NCI-H2227 (cell line): ENCODE measurements around the gene ARID5B.
A peak's percentile ranks its signal among the peaks of the same experiment; 100 is the strongest.
"Not testable (repeated sequence)": the region's sequence is repeated elsewhere in the genome, so short reads cannot be mapped to it uniquely, and the experiment has no call there.

ENCODE experiments used
- DNase-seq: peaks from one replicate; lab custom pipeline; 2025; ENCODE audit not compliant: unreplicated experiment; lab: John Stamatoyannopoulos, UW

The ARID5B gene

DNA sequence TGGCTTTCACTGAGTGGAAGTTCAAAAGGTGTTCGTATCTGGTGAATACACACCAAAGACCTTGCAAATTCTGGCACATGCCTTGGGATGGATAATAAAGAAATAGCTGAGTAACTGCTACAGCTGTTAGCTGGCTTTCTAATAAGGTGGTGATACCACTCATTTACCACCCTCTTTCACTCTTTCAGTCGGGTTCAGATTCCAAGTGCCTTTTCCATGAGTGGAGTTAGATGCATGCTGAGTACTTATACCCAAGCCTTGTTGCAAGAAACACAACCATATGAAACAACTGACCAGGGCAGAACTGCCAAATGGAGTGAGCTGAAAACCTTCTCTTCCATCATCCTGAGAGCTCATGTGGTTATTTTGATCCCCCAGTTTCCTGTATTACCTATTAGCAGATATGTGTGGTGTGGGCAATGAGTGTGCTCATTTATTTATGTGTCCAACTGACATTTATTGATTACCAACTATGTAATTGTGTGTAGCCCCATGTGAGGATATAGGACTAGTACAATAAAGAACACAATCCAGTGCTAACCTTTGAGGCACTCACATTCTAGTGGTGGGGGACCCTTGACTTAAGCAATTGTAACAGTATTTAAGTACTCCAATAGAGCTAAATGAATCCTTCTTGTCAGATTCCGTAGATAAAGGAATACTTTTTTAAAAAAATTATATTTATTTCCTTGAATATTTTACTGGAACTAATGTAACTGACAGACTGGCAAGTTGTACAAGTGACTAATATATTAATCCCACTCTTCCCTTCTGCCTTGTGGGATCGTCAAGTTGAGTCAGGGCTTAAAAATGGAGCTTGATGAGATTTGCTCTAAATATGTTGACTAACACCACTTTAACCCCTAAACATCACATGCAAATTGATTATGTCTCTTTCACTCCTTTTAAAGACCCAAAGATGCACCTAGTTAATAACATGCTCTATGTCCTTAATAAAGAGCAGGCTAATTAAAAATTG is 124.7 kb downstream of the ARID5B start:
- no peak for DNase-seq

GRCh38 chr10:62027841-62028501 is 126.5 kb downstream of the ARID5B start:
- no peak for DNase-seq

GRCh38 chr10:62028502-62028842 is 127.0 kb downstream of the ARID5B start:
- not testable (repeated sequence) for DNase-seq

GRCh38 chr10:62029401-62029800 is 127.9 kb downstream of the ARID5B start:
- no peak for DNase-seq

GRCh38 chr10:62031507-62031906 is 130.0 kb downstream of the ARID5B start:
- DNase-seq = no peak

DNA sequence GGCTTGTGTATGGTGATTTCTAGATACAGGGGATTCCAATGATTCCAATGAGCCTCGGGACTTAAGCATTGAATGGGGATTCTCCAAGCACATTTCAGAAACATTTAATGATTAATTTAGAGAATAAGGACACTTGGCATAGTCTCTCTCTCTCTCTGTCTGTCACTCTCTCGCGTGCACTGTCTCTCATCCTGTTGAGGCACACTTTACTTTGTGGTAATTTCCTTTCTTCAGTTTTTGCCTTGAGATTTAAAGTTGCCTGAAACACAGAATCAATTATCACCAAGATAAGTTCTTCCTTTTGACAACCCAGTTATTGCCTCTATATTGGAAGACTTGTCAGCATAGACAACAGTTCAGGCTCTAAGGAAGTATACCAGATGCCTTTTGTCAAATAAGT is 131.6 kb downstream of the ARID5B start:
- no peak for DNase-seq

GRCh38 chr10:62034096-62034640 is 132.7 kb downstream of the ARID5B start:
- DNase-seq = no peak

DNA sequence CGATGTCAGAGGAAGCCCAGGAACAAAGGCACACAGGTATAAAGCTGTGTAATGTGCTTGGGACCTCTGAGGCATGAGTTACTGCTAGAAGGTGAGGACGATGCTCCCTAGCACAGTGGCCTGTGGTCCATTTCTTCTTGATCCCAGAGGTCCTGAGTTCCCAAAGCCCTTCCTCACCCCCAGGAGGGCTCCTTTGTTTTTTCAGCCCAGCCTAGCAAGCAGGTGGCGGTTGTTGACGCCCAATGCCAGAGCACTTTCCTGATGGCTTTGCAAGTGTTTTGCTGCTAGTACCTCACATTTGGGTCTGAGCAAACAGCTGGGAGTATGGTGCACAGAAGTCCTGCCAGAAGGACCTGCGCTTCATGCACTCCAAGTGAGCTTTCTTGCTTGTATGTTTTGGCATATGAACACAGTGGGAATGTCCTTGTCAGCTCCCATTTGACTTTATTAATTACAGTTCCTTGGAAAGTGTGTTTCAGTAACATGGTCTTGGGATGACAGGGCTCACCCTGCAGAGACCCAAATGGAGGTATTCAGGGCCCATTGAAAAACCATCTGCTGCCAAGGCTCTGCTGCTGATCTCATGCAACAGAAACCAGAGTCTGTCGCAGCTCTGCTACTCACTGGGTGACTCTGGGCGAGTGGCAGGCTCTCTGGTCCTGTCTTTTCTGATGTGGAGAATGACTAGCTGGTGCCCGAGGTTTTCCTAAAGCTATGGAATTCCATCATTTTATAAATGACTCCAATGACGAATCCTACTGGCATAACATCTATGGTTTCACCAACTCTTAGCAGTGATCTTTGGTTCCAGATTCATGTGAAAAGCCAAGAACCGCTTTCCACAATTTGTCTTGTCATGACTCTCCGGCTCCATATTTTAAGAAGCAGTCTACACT is 134.9 kb downstream of the ARID5B start:
- no peak for DNase-seq

DNA sequence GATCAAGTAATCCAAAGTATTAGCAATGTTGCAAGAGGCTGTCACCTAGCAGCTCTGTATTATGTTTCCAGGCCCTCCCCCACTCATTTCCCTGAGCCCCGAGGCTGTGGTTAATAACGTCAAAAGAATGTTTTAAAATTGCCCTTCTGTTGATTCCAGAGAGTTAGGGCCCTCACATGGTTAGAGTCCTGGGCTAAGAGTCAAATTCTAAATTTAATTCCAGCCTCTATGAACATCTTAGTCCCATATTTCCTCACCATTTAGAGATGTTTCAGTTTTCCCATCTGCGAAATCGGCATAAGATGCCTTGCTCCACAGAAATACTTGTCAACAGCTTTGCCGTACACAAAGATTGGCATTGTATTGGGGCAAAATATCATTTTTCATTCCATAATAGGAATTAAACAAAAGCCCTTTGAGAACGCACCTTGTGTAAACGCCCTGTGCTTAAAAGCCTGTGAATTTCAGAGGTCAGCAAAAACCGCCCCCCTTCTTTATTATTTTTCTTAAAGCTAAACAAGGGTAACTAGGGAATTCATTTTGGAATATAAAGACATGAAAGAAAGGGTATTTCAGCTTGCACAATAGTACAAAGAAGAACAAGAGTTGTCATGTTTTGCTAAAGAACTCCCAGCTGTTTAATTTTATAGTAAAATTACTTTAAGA is 135.8 kb downstream of the ARID5B start:
- no peak for DNase-seq

GRCh38 chr10:62037890-62038608 is 136.6 kb downstream of the ARID5B start:
- DNase-seq = no peak

GRCh38 chr10:62038609-62039190 is 137.2 kb downstream of the ARID5B start:
- peak; percentile 40 for DNase-seq

- DNase-seq = no peak
Observed at GRCh38 chr10:62039954-62040353, 138.5 kb downstream of the ARID5B start.

- DNase-seq = no peak
Observed at GRCh38 chr10:62040881-62041280, 139.4 kb downstream of the ARID5B start.

- DNase-seq = no peak
Observed at GRCh38 chr10:62043421-62044021, 142.0 kb downstream of the ARID5B start.

GRCh38 chr10:62044566-62044965 is 143.1 kb downstream of the ARID5B start:
- no peak for DNase-seq

DNA sequence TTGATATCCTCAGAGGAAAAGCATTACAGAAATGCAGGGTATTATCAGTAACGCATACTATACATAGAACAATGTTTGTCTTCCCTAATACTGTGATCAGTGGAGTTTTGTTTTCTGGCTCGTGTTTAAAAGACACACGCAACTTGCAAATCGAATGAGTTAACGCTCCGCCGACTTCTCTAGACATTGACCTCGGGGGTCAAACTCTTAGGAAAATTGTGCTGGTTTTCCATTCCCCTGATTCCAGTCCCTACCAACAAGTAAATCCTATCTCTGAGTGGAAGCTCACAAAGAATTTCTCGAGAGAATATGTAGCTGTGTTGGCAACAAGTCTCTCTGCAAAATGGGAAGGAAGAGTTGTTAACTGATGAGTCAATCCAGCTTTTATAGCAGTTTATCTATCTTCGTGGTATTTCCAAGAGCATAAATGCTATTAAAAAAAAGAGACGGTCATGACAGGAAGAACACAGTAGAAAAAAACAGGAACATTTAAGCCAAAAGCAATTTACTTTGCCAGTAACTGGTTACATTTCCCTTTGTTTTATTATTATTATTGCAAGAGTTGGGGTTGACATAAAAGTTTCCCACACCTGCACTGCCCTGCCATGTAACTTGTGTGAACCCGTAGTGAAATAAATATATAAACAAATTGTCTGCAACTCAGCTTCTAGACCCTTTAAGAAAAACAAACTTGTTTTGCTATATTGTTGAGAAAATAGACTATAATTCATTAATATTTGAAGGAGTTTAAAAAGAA is 144.4 kb downstream of the ARID5B start:
- DNase-seq = peak; percentile 8

- no peak for DNase-seq
Observed at GRCh38 chr10:62046522-62047227, 145.2 kb downstream of the ARID5B start.
